Heart left ventricle (tissue), 13 donors: Measurements from ENCODE around the gene KPNA4.

ENCODE experiments used
- POLR2A ChIP-seq, 2 donors: fragments of 450-650 bp; IDR thresholded peaks; one replicate each; pipeline ENCODE4 v1.6.1; 2017; ENCODE audit warnings: antibody characterized with exemption in 2 of 2, mild to moderate bottlenecking in 2 of 2, moderate library complexity in 2 of 2
- TF ChIP-seq, protein P1 (sequence below), 12 donors: fragments of 200-600 bp; sonication (generic) in 4 of 12; IDR thresholded peaks; one replicate each; pipeline versions ENCODE4 v1.5.0 to v1.8.0; 2018 to 2022; ENCODE audit warnings: antibody characterized with exemption in 12 of 12, mild to moderate bottlenecking in 5 of 12
- donor health status: ischemic (EF 13 %, LVEDD 7.1; RV severe dilation, severe dysfunction).
- donor health status: DM: no; HTN: yes; CAD: no.
- donor health status: DM: no; HTN: no; CAD: no.
- donor health status: ischemic (EF 25% LVEDD 6.9; RV normal size, moderate dysfunction).
- donor health status: ischemic (EF 25% LVEDD 5.7; RV mildly dilated, moderate dysfunction).
- donor health status: ischemic (EF 35%, LVEDD 5.7; RV mildly dilated, moderate dysfunction).
- donor health status: nonischemic (EF 11% LVEDD 7.7; RV severe dilation, severe dysfunction).
- donor health status: DM: yes; HTN: yes; CAD: no.
- donor health status: PGD.
- donor health status: ischemic (EF 29% LVEDD 5.4; RV normal size, mild dysfunction).
- donor health status: nonischemic (EF 23%, LVEDD 6.1; RV moderate dilation, normal function).

DNA sequence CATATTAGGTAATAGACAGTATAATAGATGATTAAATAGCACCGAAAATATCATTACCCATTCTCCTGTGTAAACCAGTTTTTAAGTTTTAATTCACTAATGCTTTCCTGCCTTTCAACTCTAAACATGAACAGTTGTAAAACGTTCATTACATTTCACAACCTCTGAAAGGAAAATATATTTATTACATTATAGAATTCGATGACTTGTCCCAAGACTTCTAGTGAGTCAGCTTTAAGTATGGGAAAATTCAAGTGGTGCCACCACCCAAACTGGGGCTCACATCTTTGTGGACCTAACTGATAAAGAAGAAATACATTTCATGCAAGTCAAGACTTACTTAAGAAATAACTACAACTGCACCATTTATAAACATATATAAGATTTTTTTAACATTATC lies 117.8 kb downstream of the KPNA4 start:
- TF ChIP-seq, protein P1, sequence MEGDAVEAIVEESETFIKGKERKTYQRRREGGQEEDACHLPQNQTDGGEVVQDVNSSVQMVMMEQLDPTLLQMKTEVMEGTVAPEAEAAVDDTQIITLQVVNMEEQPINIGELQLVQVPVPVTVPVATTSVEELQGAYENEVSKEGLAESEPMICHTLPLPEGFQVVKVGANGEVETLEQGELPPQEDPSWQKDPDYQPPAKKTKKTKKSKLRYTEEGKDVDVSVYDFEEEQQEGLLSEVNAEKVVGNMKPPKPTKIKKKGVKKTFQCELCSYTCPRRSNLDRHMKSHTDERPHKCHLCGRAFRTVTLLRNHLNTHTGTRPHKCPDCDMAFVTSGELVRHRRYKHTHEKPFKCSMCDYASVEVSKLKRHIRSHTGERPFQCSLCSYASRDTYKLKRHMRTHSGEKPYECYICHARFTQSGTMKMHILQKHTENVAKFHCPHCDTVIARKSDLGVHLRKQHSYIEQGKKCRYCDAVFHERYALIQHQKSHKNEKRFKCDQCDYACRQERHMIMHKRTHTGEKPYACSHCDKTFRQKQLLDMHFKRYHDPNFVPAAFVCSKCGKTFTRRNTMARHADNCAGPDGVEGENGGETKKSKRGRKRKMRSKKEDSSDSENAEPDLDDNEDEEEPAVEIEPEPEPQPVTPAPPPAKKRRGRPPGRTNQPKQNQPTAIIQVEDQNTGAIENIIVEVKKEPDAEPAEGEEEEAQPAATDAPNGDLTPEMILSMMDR (IDR thresholded peaks at IDR 0.05): no peak
- no peak for TF ChIP-seq POLR2A (IDR thresholded peaks at IDR 0.05)
